GM12878 (cell line): ENCODE measurements around the gene LMTK3. TPM values are rescaled to one million over a fixed set of nuclear protein-coding genes. Genes with fewer than 3 reads are reported as not detected.
A peak's percentile ranks its signal among the peaks of the same experiment; 100 is the strongest.

Source experiments
- ATAC-seq: fragments of 200-7000 bp; cut with Tn5 transposase; 3 replicates; pipeline ENCODE4 v1.9.1; 2020; ENCODE audit warnings: mild to moderate bottlenecking, moderate library complexity
- BruUV-seq: library from RNA; stranded (reverse); fragments of 400-500 nt; replicated peaks from 2 replicates; lab custom pipeline; 2021; lab: Mats Ljungman, UMichigan
- CTCF ChIA-PET: fragments of 300-600 bp; sonication (Branson Sonifier 250); formaldehyde crosslinking; extraction: SDS; loops from one replicate; lab custom pipeline; 2021; ENCODE audit warnings: inconsistent platforms; lab: Yijun Ruan, JAX
- POLR2A ChIA-PET: fragments of 350-600 bp; formaldehyde crosslinking; extraction: SDS; loops from one replicate; lab custom pipeline; 2021; ENCODE audit warnings: inconsistent platforms; lab: Charles Lee
- RAD21 ChIA-PET: fragments of 300-600 bp; sonication (Branson Sonifier 250); formaldehyde crosslinking; loops from one replicate; lab custom pipeline; 2023; ENCODE audit warnings: antibody characterized with exemption; ENCODE audit not compliant: unreplicated experiment; lab: Charles Lee
- SMC1A ChIA-PET: fragments of 300-600 bp; sonication (Branson Sonifier 250); formaldehyde crosslinking; loops from one replicate; lab custom pipeline; 2023; ENCODE audit not compliant: unreplicated experiment, uncharacterized antibody; lab: Charles Lee
- DNase-seq: peaks from one replicate; pipeline ENCODE4 v3.0.0-alpha.2; 2011; ENCODE audit warnings: low read depth, low spot score
- FAIRE-seq: peaks from 3 replicates; lab custom pipeline; 2011; peaks lifted over from hg19 to GRCh38; lab: Jason Lieb, UNC
- H2AFZ ChIP-seq: 2 replicates; pipeline ENCODE4 v1.6.0; 2011; ENCODE audit warnings: low read depth, low read length, control low read depth; ENCODE audit not compliant: control insufficient read depth
- H3K27ac ChIP-seq: 2 replicates; pipeline ENCODE4 v1.5.1; 2011; ENCODE audit warnings: control low read depth; ENCODE audit not compliant: control insufficient read depth, insufficient read depth
- H3K27me3 ChIP-seq, 2 experiments: replicated peaks in 1 of 2; 2 replicates each; pipeline versions ENCODE4 v1.6.0 to v1.6.1; 2011; ENCODE audit warnings: low read length in 1 of 2; ENCODE audit not compliant: control insufficient read depth in 2 of 2, insufficient read depth in 2 of 2
- H3K36me3 ChIP-seq, 2 experiments: 2 replicates each; pipeline ENCODE4 v1.5.1; 2011; ENCODE audit warnings: low read length in 1 of 2; ENCODE audit not compliant: control insufficient read depth in 2 of 2, insufficient read depth in 2 of 2
- H3K4me1 ChIP-seq: 2 replicates; pipeline ENCODE4 v1.6.1; 2011; ENCODE audit warnings: mild to moderate bottlenecking, low read length, moderate library complexity, mixed read lengths; ENCODE audit not compliant: control insufficient read depth, insufficient read depth
- H3K4me2 ChIP-seq: 2 replicates; pipeline ENCODE4 v1.6.0; 2011; ENCODE audit warnings: control low read depth; ENCODE audit not compliant: control insufficient read depth, insufficient read depth
- H3K4me3 ChIP-seq: fragments of 200-600 bp; sonication (generic); 2 replicates; pipeline ENCODE4 v1.5.1; 2016
- H3K79me2 ChIP-seq: 2 replicates; pipeline ENCODE4 v1.6.0; 2011; ENCODE audit warnings: low read length; ENCODE audit not compliant: control insufficient read depth, insufficient read depth
- H3K9ac ChIP-seq: 2 replicates; pipeline ENCODE4 v1.8.0; 2011; ENCODE audit warnings: low read length, control low read depth, mixed read lengths; ENCODE audit not compliant: control insufficient read depth, insufficient read depth
- H3K9me3 ChIP-seq: replicated peaks from 3 replicates; pipeline ENCODE4 v1.5.1; 2011; ENCODE audit warnings: mild to moderate bottlenecking, low read length; ENCODE audit not compliant: control insufficient read depth, insufficient read depth
- H4K20me1 ChIP-seq: 2 replicates; pipeline ENCODE4 v1.6.0; 2011; ENCODE audit not compliant: control insufficient read depth, insufficient read depth
- BCLAF1 ChIP-seq: fragments of 450-650 bp; IDR thresholded peaks from 2 replicates; pipeline ENCODE4 v1.6.1; 2017; ENCODE audit warnings: antibody characterized with exemption, mild to moderate bottlenecking, moderate library complexity
- BMI1 ChIP-seq: fragments of 450-650 bp; IDR thresholded peaks from 2 replicates; pipeline ENCODE4 v1.6.1; 2016; ENCODE audit warnings: mild to moderate bottlenecking, moderate library complexity, borderline replicate concordance
- GABPA ChIP-seq: IDR thresholded peaks from 2 replicates; pipeline ENCODE4 v1.6.1; 2014; ENCODE audit warnings: antibody characterized with exemption, low read depth, mild to moderate bottlenecking, inconsistent platforms
- HDGF ChIP-seq: fragments of 450-650 bp; IDR thresholded peaks from 2 replicates; pipeline ENCODE4 v1.6.1; 2016; ENCODE audit warnings: antibody characterized with exemption
- NFYA ChIP-seq: IDR thresholded peaks from 2 replicates; pipeline ENCODE4 v1.6.1; 2011; ENCODE audit warnings: low read depth, mild to moderate bottlenecking, low read length, improper control_type of control experiment, borderline replicate concordance
- NR2C1 ChIP-seq: fragments of 450-650 bp; IDR thresholded peaks from 2 replicates; pipeline ENCODE4 v1.6.1; 2017; ENCODE audit warnings: antibody characterized with exemption, mild to moderate bottlenecking, moderate library complexity
- RB1 ChIP-seq: fragments of 450-650 bp; formaldehyde crosslinking; IDR thresholded peaks from 2 replicates; pipeline ENCODE4 v1.6.1; 2017; ENCODE audit warnings: mild to moderate bottlenecking, borderline replicate concordance
- SREBF2 ChIP-seq: IDR thresholded peaks from 2 replicates; pipeline ENCODE4 v1.6.1; 2012; ENCODE audit warnings: mild to moderate bottlenecking, low read length
- WRNIP1 ChIP-seq: IDR thresholded peaks from 2 replicates; pipeline ENCODE4 v1.6.1; 2011; ENCODE audit warnings: low read depth, low read length, improper control_type of control experiment, borderline replicate concordance
- WGBS: methylation state at CpG from one replicate; pipeline ENCODE4 v1.1.6; 2016; ENCODE audit warnings: low lambda C conversion rate; ENCODE audit not compliant: insufficient replicate concordance, insufficient coverage; ENCODE audit errors: missing lambda C conversion rate; 5-methylcytosine and 5-hydroxymethylcytosine counted together
- in situ Hi-C: fragments of 300-500 bp; cut with MboI; formaldehyde crosslinking; loops from 9 replicates; pipeline ENCODE4 v1.14.3; 2018; ENCODE audit warnings: mixed read lengths
- intact Hi-C: fragments of 100-400 bp; cut with micrococcal nuclease; formaldehyde crosslinking; loops from one replicate; pipeline ENCODE4 v1.14.2; 2022; ENCODE audit not compliant: unreplicated experiment
- polyA plus RNA-seq, 11 experiments: library from polyadenylated mRNA; depleted of rRNA in 4 of 11; unstranded in 6 of 11; stranded (reverse) in 5 of 11; fragments of >200 nt; fragmentation: Nextera tagmentation in 4 of 11; fragmentation: Illumina TruSeq in 1 of 11; extraction: Ambion mirVana in 4 of 11; extraction: Trizol in 1 of 11; gene quantifications; 1 replicate in 1 of 11; 2 replicates in 10 of 11; pipeline versions ENCODE4 v1.2.1 to v1.2.3, GENCODE V29; 2011 to 2016; ENCODE audit warnings: inconsistent platforms in 2 of 11, missing spikeins in 2 of 11, low read depth in 1 of 11
- total RNA-seq, 4 experiments: library from RNA; depleted of rRNA in 3 of 4; stranded (reverse); fragments of >200 nt in 3 of 4; fragmentation: Illumina TruSeq in 1 of 4; extraction: Trizol in 1 of 4; gene quantifications; 2 replicates each; pipeline versions ENCODE4 v1.2.1 to v1.2.3, GENCODE V29; 2013 to 2021
- TF ChIP-seq, protein P1 (sequence below): fragments of 150-350 bp; IDR thresholded peaks from 2 replicates; pipeline ENCODE4 v1.6.1; 2016; ENCODE audit warnings: low read depth, low read length
- TF ChIP-seq, protein P2 (sequence below): fragments of 450-650 bp; IDR thresholded peaks from 2 replicates; pipeline ENCODE4 v1.6.1; 2017; ENCODE audit warnings: low read depth, mild to moderate bottlenecking, moderate library complexity
- TF ChIP-seq, protein P3 (sequence below): fragments of 450-650 bp; formaldehyde crosslinking; IDR thresholded peaks from 2 replicates; pipeline ENCODE4 v1.4.0; 2020; ENCODE audit warnings: mild to moderate bottlenecking, moderate library complexity

The LMTK3 gene
- total and polyA plus RNA-seq, 10 of the 15 experiments (the other 5 are each of a cell fraction or from before 2014, with no cell fraction given), result under 0.01 to 0.28 (median 0.04) TPM; not detected in 3

GRCh38 chr19:48548253-48548911, 36.7 kb upstream of the LMTK3 start:
- TF ChIP-seq RB1 (no peak), NR2C1 (no peak), BMI1 (no peak), SREBF2 (no peak), NFYA (no peak), WRNIP1 (no peak), GABPA (no peak), BCLAF1 (no peak), HDGF (no peak)
- TF ChIP-seq, protein P1, sequence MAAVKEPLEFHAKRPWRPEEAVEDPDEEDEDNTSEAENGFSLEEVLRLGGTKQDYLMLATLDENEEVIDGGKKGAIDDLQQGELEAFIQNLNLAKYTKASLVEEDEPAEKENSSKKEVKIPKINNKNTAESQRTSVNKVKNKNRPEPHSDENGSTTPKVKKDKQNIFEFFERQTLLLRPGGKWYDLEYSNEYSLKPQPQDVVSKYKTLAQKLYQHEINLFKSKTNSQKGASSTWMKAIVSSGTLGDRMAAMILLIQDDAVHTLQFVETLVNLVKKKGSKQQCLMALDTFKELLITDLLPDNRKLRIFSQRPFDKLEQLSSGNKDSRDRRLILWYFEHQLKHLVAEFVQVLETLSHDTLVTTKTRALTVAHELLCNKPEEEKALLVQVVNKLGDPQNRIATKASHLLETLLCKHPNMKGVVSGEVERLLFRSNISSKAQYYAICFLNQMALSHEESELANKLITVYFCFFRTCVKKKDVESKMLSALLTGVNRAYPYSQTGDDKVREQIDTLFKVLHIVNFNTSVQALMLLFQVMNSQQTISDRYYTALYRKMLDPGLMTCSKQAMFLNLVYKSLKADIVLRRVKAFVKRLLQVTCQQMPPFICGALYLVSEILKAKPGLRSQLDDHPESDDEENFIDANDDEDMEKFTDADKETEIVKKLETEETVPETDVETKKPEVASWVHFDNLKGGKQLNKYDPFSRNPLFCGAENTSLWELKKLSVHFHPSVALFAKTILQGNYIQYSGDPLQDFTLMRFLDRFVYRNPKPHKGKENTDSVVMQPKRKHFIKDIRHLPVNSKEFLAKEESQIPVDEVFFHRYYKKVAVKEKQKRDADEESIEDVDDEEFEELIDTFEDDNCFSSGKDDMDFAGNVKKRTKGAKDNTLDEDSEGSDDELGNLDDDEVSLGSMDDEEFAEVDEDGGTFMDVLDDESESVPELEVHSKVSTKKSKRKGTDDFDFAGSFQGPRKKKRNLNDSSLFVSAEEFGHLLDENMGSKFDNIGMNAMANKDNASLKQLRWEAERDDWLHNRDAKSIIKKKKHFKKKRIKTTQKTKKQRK, result no peak
- TF ChIP-seq, protein P2, sequence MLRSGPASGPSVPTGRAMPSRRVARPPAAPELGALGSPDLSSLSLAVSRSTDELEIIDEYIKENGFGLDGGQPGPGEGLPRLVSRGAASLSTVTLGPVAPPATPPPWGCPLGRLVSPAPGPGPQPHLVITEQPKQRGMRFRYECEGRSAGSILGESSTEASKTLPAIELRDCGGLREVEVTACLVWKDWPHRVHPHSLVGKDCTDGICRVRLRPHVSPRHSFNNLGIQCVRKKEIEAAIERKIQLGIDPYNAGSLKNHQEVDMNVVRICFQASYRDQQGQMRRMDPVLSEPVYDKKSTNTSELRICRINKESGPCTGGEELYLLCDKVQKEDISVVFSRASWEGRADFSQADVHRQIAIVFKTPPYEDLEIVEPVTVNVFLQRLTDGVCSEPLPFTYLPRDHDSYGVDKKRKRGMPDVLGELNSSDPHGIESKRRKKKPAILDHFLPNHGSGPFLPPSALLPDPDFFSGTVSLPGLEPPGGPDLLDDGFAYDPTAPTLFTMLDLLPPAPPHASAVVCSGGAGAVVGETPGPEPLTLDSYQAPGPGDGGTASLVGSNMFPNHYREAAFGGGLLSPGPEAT, result no peak
- TF ChIP-seq, protein P3, sequence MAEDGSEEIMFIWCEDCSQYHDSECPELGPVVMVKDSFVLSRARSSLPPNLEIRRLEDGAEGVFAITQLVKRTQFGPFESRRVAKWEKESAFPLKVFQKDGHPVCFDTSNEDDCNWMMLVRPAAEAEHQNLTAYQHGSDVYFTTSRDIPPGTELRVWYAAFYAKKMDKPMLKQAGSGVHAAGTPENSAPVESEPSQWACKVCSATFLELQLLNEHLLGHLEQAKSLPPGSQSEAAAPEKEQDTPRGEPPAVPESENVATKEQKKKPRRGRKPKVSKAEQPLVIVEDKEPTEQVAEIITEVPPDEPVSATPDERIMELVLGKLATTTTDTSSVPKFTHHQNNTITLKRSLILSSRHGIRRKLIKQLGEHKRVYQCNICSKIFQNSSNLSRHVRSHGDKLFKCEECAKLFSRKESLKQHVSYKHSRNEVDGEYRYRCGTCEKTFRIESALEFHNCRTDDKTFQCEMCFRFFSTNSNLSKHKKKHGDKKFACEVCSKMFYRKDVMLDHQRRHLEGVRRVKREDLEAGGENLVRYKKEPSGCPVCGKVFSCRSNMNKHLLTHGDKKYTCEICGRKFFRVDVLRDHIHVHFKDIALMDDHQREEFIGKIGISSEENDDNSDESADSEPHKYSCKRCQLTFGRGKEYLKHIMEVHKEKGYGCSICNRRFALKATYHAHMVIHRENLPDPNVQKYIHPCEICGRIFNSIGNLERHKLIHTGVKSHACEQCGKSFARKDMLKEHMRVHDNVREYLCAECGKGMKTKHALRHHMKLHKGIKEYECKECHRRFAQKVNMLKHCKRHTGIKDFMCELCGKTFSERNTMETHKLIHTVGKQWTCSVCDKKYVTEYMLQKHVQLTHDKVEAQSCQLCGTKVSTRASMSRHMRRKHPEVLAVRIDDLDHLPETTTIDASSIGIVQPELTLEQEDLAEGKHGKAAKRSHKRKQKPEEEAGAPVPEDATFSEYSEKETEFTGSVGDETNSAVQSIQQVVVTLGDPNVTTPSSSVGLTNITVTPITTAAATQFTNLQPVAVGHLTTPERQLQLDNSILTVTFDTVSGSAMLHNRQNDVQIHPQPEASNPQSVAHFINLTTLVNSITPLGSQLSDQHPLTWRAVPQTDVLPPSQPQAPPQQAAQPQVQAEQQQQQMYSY (CRISPR knock-in tag), result no peak
- RAD21 ChIA-PET, result no interaction called here
- no peak overlapping the region for H2AFZ ChIP-seq
- SMC1A ChIA-PET, result no interaction called here
- ATAC-seq (no peak), FAIRE-seq (peak; percentile 78), DNase-seq (no peak)
- no peak overlapping the region for H3K27ac ChIP-seq
- H3K4me1 ChIP-seq, result no peaks in the 10 kb centered on the region
- no peaks in the 10 kb centered on the region for H3K36me3 ChIP-seq
- no peaks in the 10 kb centered on the region for H3K9me3 ChIP-seq
- H3K79me2 ChIP-seq, result no peaks in the 10 kb centered on the region
- intact Hi-C loops, result no loop called here
- no peak overlapping the region for H3K4me3 ChIP-seq
- WGBS, result 50% methylated on average over 1 of the region's 1 CpG
- CTCF ChIA-PET, result no interaction called here
- in situ Hi-C loops, result no loop called here
- no peak overlapping the region for H3K9ac ChIP-seq
- H4K20me1 ChIP-seq, result no peaks in the 10 kb centered on the region
- no TSS peak for BruUV-seq
- H3K27me3 ChIP-seq, result no peaks in the 10 kb centered on the region; a peak in 1 of 4 replicates
- H3K4me2 ChIP-seq, result no peak overlapping the region
- POLR2A ChIA-PET, result no interaction called here
